T-helper 22 cell (primary cell): ENCODE data around the gene LGI2.

Experiments
- DNase-seq: peaks from one replicate; pipeline ENCODE4 v3.0.0-alpha.2; 2020; ENCODE audit warnings: low read depth

LGI2 gene

GRCh38 chr4:24995346-24995919 lies 35.3 kb downstream of the LGI2 start:
- DNase-seq = no peak

- no peak for DNase-seq
Measured at GRCh38 chr4:24993551-24994080, 37.1 kb downstream of the LGI2 start.

- no peak for DNase-seq
Measured at GRCh38 chr4:24992968-24993367, 37.8 kb downstream of the LGI2 start.

GRCh38 chr4:24991015-24991414 lies 39.7 kb downstream of the LGI2 start:
- DNase-seq = no peak

GRCh38 chr4:24989327-24989726 lies 41.4 kb downstream of the LGI2 start:
- no peak for DNase-seq

- no peak for DNase-seq
Measured at GRCh38 chr4:24988776-24989175, 42.0 kb downstream of the LGI2 start.

GRCh38 chr4:24984602-24985532 lies 45.9 kb downstream of the LGI2 start:
- DNase-seq = no peak

- DNase-seq = no peak
Measured at GRCh38 chr4:24980740-24981139, 50.0 kb downstream of the LGI2 start.

GRCh38 chr4:24980064-24980690 lies 50.6 kb downstream of the LGI2 start:
- DNase-seq = peak; percentile 2

GRCh38 chr4:24979554-24979953 lies 51.2 kb downstream of the LGI2 start:
- no peak for DNase-seq

GRCh38 chr4:24978291-24979075 lies 52.3 kb downstream of the LGI2 start:
- DNase-seq = no peak

- no peak for DNase-seq
Measured at GRCh38 chr4:24975510-24975909, 55.2 kb downstream of the LGI2 start.

GRCh38 chr4:24973747-24974601 lies 56.8 kb downstream of the LGI2 start:
- DNase-seq = no peak

- DNase-seq = no peak
Measured at GRCh38 chr4:24973404-24973746, 57.4 kb downstream of the LGI2 start.

- no peak for DNase-seq
Measured at GRCh38 chr4:24971192-24971591, 59.6 kb downstream of the LGI2 start.

GRCh38 chr4:24970635-24971034 lies 60.1 kb downstream of the LGI2 start:
- DNase-seq = no peak

GRCh38 chr4:24970191-24970590 lies 60.6 kb downstream of the LGI2 start:
- no peak for DNase-seq

GRCh38 chr4:24969486-24969885 lies 61.3 kb downstream of the LGI2 start:
- no peak for DNase-seq

- no peak for DNase-seq
Measured at GRCh38 chr4:24968992-24969391, 61.8 kb downstream of the LGI2 start.

GRCh38 chr4:24968278-24968677 lies 62.5 kb downstream of the LGI2 start:
- DNase-seq = no peak

GRCh38 chr4:24967346-24967745 lies 63.4 kb downstream of the LGI2 start:
- DNase-seq = no peak
